Measurements from ENCODE around the gene TGFBR2. TPM values are rescaled to one million over a fixed set of nuclear protein-coding genes. Genes with fewer than 3 reads are reported as not detected.

The TGFBR2 gene
- total and polyA plus RNA-seq, 2 of the 13 experiments (the other 11 are each of a cell fraction or from before 2014, with no cell fraction given), result 82.2 to 187 TPM

DNA sequence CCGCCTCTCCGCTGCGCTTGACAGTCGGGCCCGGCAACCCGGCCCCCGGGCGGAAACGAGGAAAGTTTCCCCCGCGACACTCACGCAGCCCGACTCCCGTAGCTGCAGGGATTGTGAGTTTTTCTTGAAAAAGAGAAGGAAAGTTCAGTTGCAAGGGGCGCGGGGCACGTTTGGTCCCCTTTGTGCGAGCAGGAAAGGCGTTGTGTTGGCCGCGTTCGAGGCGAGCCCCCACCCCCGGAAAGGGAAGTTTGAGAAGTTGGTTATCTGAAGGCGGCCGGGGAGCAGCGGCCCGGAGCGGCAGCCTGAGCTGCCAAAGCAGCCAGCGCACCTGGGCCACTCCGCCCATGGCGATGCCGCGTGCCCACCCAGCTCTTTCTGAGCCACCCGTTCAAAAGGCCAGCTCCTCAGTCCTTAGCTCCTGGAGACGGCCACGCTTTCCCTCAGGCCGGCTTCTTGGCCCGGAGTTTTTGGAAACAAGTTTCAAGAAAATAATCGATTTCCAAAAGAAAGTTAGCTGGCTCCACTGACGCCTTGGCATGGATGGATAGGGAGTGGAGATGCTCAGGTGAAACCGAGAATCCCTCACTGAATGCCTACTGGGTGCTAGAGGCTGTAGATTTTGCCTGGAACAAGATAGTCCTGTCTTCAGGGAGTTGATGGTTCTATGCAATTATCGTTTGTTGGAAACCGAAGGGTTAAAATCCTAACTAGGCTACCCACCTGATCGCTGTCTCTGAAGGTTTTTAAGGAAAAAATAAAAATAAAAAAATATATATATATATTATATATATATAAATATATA lies 832 bp downstream of the TGFBR2 start (continued):
- TF ChIP-seq SALL1 (CRISPR knock-in tag; IDR thresholded peaks at IDR 0.05), result peak; percentile 19; the same call in 1 of the 2 replicates
- TF ChIP-seq ZNF782 (CRISPR knock-in tag; IDR thresholded peaks at IDR 0.05; ENCODE audit: borderline replicate concordance), result no peak
- TF ChIP-seq, protein P1, sequence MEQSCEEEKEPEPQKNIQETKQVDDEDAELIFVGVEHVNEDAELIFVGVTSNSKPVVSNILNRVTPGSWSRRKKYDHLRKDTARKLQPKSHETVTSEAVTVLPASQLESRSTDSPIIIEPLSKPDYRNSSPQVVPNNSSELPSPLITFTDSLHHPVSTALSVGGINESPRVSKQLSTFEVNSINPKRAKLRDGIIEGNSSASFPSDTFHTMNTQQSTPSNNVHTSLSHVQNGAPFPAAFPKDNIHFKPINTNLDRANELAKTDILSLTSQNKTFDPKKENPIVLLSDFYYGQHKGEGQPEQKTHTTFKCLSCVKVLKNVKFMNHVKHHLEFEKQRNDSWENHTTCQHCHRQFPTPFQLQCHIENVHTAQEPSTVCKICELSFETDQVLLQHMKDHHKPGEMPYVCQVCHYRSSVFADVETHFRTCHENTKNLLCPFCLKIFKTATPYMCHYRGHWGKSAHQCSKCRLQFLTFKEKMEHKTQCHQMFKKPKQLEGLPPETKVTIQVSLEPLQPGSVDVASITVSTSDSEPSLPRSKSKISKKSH (CRISPR knock-in tag; IDR thresholded peaks at IDR 0.05; ENCODE audit: borderline replicate concordance), result no peak
- TF ChIP-seq, protein P2, sequence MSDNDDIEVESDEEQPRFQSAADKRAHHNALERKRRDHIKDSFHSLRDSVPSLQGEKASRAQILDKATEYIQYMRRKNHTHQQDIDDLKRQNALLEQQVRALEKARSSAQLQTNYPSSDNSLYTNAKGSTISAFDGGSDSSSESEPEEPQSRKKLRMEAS (IDR thresholded peaks at IDR 0.05), result no peak
- TF ChIP-seq POLR2AphosphoS5 (IDR thresholded peaks at IDR 0.05; ENCODE audit: low read depth, low read length), result no peak
- TF ChIP-seq ZSCAN20 (CRISPR knock-in tag; IDR thresholded peaks at IDR 0.05; ENCODE audit: borderline replicate concordance), result no peak
- no peak for TF ChIP-seq SP1 (IDR thresholded peaks at IDR 0.05)
- no peak for TF ChIP-seq SP1 (CRISPR knock-in tag; IDR thresholded peaks at IDR 0.05)
- TF ChIP-seq KDM3A (CRISPR knock-in tag; IDR thresholded peaks at IDR 0.05; ENCODE audit: low read depth), result no peak
- no peak for TF ChIP-seq RXRB (CRISPR knock-in tag; IDR thresholded peaks at IDR 0.05; ENCODE audit: borderline replicate concordance)
- TF ChIP-seq, protein P3, sequence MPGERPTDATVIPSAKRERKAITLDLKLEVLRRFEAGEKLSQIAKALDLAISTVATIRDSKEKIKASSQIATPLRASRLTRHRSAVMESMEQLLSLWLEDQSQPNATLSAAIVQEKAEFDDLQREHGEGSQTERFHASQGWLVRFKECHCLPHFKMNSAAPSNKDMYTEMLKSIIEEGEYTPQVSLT (CRISPR knock-in tag; IDR thresholded peaks at IDR 0.05; ENCODE audit: borderline replicate concordance, low read depth), result no peak
- 0 out of 2 replicates have a peak, but pooled peaks have one; percentile 24 for TF ChIP-seq ZNF616 (CRISPR knock-in tag; IDR thresholded peaks at IDR 0.05; ENCODE audit: low read depth)
- no peak for TF ChIP-seq MTERF4 (CRISPR knock-in tag; IDR thresholded peaks at IDR 0.05)
- 0 out of 2 replicates have a peak, but pooled peaks have one; percentile 62 for TF ChIP-seq ZBTB8A (CRISPR knock-in tag; IDR thresholded peaks at IDR 0.05; ENCODE audit: borderline replicate concordance, low read depth)
- TF ChIP-seq KDM5B (CRISPR knock-in tag; IDR thresholded peaks at IDR 0.05; ENCODE audit: borderline replicate concordance), result no peak

Measured in HepG2 (cell line).